ACHN (cell line): ENCODE measurements around the gene HSD17B13.

Source experiments
- DNase-seq: peaks from one replicate; pipeline ENCODE4 v3.0.0-alpha.2; 2015
- in situ Hi-C: cut with HindIII; loops from 2 replicates; pipeline ENCODE4 v1.10.0; 2017; ENCODE audit warnings: low sequenced_read_pairs, low pct_ligation_motif_present, low pct_unique_long_range_greater_than_20kb

Gene HSD17B13

GRCh38 chr4:87278335-87278794 is 44.3 kb downstream of the HSD17B13 start:
- in situ Hi-C loops, result no loop called here
- DNase-seq, result no peak

GRCh38 chr4:87275311-87275710 is 47.4 kb downstream of the HSD17B13 start:
- DNase-seq, result no peak
- in situ Hi-C loops, result no loop called here

- in situ Hi-C loops, result no loop called here
These were observed 47.9 kb downstream of the HSD17B13 start for GRCh38 chr4:87274803-87275202.

GRCh38 chr4:87274327-87274726 is 48.4 kb downstream of the HSD17B13 start:
- in situ Hi-C loops, result no loop called here
- DNase-seq, result no peak

More at GRCh38 chr4:87274803-87275202, 47.9 kb downstream of the HSD17B13 start:
- no peak for DNase-seq

GRCh38 chr4:87270825-87271224 is 51.9 kb downstream of the HSD17B13 start:
- no peak for DNase-seq

GRCh38 chr4:87270144-87270543 is 52.5 kb downstream of the HSD17B13 start:
- in situ Hi-C loops, result no loop called here
- peak; percentile 51 for DNase-seq

More at GRCh38 chr4:87270825-87271224, 51.9 kb downstream of the HSD17B13 start:
- in situ Hi-C loops, result no loop called here

GRCh38 chr4:87268411-87268810 is 54.3 kb downstream of the HSD17B13 start:
- in situ Hi-C loops, result no loop called here
- no peak for DNase-seq

GRCh38 chr4:87266986-87267385 is 55.7 kb downstream of the HSD17B13 start:
- DNase-seq, result no peak
- in situ Hi-C loops, result no loop called here

GRCh38 chr4:87262886-87263285 is 59.8 kb downstream of the HSD17B13 start:
- in situ Hi-C loops, result no loop called here
- DNase-seq, result no peak

- no peak for DNase-seq
- in situ Hi-C loops, result no loop called here
These were observed 62.2 kb downstream of the HSD17B13 start for GRCh38 chr4:87260477-87260876.

GRCh38 chr4:87258677-87259076 is 64.0 kb downstream of the HSD17B13 start:
- DNase-seq, result no peak
- in situ Hi-C loops, result no loop called here

GRCh38 chr4:87257523-87257922 is 65.2 kb downstream of the HSD17B13 start:
- DNase-seq, result no peak
- in situ Hi-C loops, result no loop called here

- in situ Hi-C loops, result no loop called here
- no peak for DNase-seq
These were observed 66.9 kb downstream of the HSD17B13 start for GRCh38 chr4:87255755-87256154.
